Cardiac septum (tissue), 1 donor: Measurements from ENCODE around the gene PANX2. TPM values are rescaled to one million over a fixed set of nuclear protein-coding genes. Genes with fewer than 3 reads are reported as not detected.
"Not testable (repeated sequence)": the region's sequence is repeated elsewhere in the genome, so short reads cannot be mapped to it uniquely, and the experiment has no call there.

Experiments
- DNase-seq: peaks from one replicate; pipeline ENCODE4 v3.0.0-alpha.2; 2020; ENCODE audit warnings: low spot score
- intact Hi-C: fragments of 100-400 bp; cut with DNase I; formaldehyde crosslinking; loops from one replicate; pipeline ENCODE4 v1.14.0; 2022
- long read RNA-seq: library from polyadenylated mRNA; unstranded; transcript quantifications from one replicate; pipeline ENCODE4 v2.0.0, GENCODE V29; 2021
- total RNA-seq: library from RNA; stranded (reverse); fragmentation: NEBNext Ultra II Directional; extraction: Animal tissue kit (Norgen Biotek cat#: 25700); gene quantifications from one replicate; pipeline ENCODE4 v1.2.1, GENCODE V29; 2021
- donor health status: DM: no; HTN: no; CAD: no.

The PANX2 gene, protein sequence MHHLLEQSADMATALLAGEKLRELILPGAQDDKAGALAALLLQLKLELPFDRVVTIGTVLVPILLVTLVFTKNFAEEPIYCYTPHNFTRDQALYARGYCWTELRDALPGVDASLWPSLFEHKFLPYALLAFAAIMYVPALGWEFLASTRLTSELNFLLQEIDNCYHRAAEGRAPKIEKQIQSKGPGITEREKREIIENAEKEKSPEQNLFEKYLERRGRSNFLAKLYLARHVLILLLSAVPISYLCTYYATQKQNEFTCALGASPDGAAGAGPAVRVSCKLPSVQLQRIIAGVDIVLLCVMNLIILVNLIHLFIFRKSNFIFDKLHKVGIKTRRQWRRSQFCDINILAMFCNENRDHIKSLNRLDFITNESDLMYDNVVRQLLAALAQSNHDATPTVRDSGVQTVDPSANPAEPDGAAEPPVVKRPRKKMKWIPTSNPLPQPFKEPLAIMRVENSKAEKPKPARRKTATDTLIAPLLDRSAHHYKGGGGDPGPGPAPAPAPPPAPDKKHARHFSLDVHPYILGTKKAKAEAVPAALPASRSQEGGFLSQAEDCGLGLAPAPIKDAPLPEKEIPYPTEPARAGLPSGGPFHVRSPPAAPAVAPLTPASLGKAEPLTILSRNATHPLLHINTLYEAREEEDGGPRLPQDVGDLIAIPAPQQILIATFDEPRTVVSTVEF
- total RNA-seq = 0.30 TPM
- long read RNA-seq = 0 reads

DNA sequence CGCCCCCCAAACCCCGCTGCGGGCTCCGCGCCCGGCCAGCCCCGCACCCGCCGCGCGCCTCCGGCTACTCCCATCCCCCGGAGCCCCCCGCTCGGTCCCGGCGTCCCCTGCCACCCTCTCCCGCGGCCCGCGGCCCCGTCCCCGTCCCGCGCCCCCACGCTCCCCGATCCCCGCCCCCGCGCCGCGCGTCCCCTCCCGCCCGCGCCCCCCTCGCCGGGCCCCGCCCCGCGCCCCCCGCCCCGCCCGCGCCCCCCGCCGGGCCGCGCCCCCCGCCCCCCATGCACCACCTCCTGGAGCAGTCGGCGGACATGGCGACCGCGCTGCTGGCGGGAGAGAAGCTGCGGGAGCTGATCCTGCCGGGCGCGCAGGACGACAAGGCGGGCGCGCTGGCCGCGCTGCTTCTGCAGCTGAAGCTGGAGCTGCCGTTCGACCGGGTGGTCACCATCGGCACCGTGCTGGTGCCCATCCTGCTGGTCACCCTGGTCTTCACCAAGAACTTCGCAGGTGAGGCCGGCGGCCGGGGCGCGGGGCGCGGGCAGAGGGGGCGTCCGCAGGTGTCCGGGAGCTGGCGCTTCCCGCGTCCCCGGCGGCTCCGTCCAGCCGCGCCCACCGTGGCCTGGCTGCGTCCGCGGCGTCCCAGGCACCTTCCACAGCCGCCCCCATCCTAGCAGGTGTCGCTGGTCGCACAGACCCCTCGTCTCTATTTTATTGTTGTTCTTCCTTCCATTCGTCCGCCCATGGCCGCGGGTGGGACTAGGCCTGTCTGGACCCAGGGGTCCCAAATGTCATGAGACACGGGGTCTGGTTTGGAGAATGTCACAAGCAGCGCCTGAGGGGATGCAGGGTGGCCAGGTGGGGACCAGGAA lies at the start of gene PANX2:
Gene PANX2, plus strand, starts transcription at position 279 of the 866 bp plus-strand sequence. Its CDS starts 0 bp downstream, at position 279.
- DNase-seq = no peak
- intact Hi-C loops = no loop called here

DNA sequence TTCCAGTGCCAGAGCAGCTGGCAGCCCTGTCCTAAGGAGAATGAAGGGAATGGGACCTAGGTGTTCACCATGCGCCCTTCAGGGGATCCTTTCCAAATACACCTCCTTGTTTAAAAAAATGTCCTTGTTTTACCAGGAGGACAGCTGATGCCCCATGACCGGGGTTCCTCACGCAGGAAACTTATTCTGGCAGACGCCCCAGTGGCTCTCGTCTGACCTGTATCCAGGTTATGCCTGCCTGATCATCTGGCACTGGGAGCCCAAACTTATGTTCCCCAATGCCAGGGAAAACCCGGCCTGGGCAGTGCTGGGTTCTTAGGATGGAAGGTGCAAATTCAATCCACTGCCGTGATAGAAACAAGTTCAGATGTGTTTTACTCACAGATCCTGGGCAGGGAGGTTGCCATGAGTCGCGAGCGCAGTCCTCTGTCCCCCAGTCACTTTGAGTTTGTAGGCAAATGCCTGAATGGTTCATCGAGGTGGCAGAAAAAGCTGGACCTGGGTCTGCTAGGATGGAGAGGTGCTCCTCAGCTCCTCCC lies 49.3 kb upstream of the PANX2 start:
- no peak for DNase-seq
- intact Hi-C loops = loop anchor here (10.0 kb wide), 1 partner anchor 56 kb away; no protein-coding TSS in a partner anchor

DNA sequence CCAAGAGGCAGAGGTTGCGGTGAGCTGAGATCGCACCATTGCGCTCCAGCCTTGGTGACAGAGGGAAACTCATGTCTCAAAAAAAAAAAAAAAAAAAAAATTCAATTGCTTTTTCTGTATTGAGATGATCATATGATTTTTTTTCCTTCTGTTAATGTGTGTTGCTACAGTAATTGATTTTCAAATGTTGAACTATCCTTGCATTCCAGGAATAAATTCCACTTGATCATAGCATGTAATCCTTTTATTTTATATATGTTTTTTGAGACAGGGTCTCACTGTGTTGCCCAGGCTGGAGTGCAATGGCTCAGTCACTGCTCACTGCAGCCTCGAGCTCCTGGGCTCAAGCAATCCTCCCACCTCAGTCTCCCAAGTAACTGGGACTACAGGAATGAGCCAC lies 47.4 kb upstream of the PANX2 start:
- intact Hi-C loops = loop anchor here (10.0 kb wide), 1 partner anchor 58 kb away; no protein-coding TSS in a partner anchor
- DNase-seq = no peak

DNA sequence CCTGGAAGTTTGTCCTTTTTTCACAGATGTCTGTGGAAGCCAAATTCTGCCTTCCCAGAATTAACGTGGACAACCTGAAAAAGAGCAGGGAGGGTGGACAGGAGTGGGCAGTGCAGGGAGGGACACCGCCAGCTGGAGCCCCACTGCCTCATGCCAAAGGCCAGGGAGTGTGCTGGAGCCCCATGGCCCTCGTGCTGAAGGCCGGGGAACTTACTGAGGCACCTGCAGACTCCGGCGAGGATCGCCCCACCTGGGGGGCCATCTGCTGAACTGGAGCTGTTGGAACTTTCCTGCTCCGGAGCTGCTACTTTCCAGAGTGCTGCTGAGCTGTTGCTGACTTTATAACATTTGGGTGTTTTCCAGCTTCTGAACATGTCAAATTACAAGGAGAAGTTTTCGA lies 45.5 kb upstream of the PANX2 start:
- DNase-seq = no peak
- intact Hi-C loops = loop anchor here (10.0 kb wide), 1 partner anchor 60 kb away; no protein-coding TSS in a partner anchor

DNA sequence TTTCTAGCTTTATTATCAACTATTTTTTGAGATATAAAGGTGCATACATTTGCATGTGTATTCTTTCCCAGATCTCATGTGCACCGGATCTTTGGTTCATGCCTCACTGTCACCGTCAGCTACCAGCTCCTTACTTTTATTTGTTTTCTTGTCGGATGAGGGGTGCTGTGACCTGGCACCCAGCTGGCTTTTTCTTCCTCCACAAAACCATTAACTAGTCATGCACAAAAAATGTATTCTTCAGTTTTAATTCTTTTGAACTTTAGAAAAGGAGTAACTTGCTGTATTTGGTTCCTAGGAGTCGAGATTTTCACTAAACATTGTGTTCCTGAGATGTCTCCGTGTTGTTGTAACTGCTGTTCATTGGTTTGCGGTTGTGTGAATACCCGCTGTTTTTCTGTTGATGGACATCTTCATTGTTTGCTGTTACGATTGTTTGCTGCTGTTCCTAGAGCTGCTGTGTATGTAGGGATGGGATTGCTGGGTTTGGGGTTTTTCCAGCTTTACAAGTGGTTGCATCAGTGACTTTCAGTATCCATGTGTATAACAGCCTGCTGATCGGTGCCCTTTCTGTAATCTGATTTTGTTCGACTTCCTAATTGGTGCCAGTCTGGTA lies 41.3 kb upstream of the PANX2 start:
- no peak for DNase-seq
- intact Hi-C loops = loop anchor here (10.0 kb wide), 1 partner anchor 64 kb away; no protein-coding TSS in a partner anchor

DNA sequence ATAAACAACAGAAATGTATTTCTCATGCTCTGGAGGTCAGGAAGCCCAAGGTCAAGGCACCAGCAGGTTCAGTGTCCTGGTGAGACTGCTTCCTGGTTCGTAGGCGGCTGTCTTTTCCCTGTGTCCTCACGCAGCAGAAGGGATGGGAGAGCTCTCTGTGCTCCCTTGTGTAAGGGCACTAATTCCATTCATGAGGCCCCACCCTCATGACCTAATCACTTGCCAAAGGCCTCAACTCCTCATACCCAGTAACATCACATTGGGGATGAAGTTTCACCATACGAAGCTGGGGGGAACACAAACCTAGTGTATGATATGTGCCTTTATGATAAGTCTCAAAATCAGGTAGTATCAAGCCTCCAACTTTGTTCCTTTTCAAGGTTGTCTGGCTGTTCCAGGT lies 38.6 kb upstream of the PANX2 start:
- intact Hi-C loops = no loop called here
- no peak for DNase-seq

DNA sequence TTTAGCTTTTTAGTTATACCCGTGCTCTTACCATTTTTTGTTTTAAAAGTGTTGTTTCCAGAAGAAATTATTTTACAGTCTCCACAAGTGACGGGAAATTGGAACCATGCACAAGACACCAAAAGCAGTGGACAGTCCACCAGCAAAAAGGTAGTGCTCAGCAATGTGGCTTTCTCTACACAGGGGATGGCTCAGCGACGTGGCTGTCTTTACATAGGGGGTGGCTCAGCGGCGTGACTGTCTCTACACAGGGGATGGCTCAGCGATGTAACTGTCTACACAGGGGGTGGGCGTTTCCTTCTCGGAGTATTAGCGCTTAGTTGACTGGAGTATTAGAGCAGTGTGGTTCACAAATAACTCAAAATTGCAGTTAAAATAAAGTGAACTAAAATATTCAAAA lies 36.0 kb upstream of the PANX2 start:
- no peak for DNase-seq
- intact Hi-C loops = no loop called here

DNA sequence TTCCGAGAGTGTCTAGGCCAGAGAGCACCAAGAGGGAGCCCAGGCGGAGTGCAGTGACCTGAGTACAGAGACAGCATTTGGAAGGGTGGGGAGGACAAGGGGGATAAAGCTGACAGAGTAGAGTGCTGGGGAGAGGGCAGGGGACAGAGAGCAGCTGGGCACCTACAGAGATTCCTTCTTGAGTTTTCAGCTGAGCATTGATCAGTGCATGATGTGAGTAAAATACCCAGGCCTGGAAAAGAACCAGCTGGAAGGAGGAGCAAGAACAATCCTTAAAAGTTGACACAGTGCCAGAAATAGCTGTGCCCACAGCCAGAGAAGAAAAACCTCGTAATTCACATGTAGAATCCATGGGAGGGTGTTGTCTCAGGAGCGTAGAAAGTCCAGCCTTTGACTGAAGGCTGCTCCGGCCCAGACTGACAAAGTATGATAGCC lies 33.9 kb upstream of the PANX2 start:
- no peak for DNase-seq
- intact Hi-C loops = no loop called here

DNA sequence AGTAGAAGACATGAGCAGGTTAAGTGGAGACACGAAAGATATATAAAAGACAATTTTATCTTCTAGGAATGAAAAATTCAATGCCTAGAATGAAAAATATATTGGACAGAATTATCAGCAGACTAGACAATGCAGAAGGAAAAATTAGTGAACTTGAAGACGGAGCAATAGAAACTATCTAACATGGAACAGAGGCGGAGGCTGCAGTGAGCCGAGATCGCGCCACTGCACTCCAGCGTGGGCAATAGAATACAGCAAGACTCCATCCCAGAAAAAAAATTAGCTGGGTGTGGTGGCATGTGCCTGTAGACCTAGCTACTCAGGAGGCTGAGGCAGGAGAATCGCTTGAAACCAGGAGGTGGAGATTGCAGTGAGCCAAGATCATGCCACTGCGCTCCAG lies 33.3 kb upstream of the PANX2 start:
- intact Hi-C loops, DNase-seq: not testable (repeated sequence)

DNA sequence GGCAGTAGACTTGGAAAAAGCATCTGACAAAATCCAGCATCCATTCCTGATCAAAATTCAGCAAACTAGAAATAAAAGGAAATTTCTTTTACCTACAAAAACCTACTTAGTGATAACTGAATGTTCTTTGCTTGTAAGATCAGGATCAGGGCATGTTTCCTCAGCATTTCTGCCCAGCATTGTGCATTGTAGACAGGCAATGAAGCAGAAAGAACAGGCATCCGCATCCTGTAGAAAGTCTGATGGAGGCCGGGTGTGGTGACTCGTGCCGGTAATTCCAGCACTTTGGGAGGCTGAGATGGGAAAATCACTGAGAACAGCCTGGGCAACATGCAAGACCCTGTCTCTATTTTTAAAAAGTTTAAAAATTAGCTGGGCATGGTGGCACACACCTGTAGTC lies 32.5 kb upstream of the PANX2 start:
- no peak for DNase-seq
- intact Hi-C loops = no loop called here

DNA sequence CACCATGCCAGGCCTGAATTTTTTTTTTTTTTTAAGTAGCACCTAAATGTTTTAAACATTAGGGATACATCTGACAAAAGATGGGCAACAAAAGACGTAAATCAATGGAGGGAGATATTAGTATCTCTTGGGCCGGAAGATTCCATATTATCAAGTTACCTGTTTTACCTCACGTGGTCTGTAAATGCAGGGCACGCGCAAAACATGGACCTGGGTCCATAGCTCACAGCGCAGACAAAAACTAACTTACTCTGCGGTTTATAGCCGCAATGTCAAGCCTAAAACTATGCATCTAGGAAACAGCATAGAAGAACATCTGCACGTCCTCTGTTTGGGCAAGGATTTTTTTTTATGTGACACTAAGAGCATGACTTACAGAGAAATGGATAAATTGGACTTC lies 31.5 kb upstream of the PANX2 start:
- DNase-seq = no peak
- intact Hi-C loops = no loop called here

DNA sequence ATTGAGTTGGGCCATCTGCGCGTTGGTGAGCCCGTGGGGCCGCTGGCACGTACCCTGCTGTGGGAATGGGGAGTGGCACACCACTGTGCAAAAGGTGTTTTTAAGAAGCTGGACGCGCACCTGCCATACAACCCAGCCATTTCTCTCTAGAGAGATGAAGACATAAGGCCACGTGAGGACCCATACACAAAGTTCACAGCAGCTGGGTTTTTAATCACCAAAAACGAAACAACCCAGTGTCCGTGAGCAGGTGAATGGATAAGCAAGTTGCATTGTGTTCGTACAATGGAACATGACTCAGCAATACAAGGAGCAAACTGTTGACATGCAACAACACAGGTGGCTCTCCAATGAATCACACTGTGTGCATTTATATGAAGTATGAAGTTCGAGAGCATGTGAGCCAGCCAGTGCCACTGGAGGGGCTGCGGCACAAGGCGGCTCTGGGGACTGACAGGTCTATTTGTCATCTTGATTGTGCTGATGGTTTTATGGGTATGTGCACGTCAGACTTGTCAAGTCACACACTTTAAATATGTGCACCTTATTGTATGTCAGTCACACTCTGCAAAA lies 30.6 kb upstream of the PANX2 start:
- no peak for DNase-seq
- intact Hi-C loops = no loop called here

DNA sequence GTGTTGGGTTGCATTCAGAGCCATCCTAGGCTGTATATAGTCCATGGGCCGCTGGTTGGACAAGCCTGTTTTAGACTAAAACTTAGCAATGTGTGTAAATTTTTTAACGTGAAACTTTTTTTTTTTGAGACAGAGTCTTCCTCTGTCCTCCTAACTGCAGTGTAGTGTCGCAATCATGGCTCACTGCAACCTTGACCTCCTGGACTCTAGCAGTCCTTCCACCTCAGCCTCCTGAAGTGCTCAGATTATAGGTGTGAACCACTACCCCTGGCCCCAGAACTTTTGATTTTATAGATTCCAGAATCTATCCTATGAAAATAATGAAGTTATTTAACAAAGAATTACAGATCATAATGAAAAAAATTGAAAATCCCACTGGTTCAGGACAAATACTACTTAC lies 29.9 kb upstream of the PANX2 start:
- intact Hi-C loops = no loop called here
- DNase-seq = no peak

DNA sequence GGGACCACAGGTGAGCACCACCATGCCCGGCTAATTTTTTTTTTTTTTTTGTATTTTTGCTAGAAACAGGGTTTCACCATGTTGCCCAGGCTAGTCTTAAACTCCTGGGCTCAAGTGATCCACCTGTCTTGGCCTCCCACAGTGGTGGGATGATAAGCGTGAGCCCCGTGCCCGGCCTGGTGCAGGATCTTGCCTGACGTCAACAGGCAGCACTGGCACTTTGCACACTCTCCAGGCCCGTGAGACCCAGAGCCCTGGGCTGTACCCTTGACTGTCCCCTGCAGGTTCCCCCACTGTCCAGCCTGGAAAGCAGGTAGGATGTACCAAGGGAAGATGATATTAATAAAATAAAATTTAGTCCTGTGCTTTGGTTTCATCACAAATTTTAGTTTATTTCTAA lies 29.1 kb upstream of the PANX2 start:
- DNase-seq = no peak
- intact Hi-C loops = no loop called here

DNA sequence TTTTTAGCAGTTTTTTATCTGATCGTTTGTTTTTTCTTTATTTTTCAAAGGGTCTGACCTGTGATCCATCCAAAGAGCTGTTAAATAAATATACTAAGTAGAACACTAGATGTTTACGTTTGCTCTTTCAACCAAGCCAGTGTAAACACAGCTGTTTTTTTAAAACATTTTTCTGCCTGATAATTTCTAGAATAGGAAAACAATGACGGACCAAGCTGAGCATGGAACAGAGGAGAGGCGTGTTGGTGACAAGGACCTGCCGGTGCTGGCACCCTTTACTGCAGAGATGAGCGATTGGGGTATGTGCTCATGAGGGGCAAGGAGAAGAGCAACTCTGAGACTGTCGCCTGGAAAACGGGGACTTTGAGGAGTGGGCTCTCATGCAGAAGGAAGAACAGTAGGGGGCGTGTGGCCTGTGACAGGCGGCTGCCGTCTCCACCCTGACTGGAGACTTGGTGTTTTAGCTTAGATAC lies 28.6 kb upstream of the PANX2 start:
- intact Hi-C loops = no loop called here
- no peak for DNase-seq

DNA sequence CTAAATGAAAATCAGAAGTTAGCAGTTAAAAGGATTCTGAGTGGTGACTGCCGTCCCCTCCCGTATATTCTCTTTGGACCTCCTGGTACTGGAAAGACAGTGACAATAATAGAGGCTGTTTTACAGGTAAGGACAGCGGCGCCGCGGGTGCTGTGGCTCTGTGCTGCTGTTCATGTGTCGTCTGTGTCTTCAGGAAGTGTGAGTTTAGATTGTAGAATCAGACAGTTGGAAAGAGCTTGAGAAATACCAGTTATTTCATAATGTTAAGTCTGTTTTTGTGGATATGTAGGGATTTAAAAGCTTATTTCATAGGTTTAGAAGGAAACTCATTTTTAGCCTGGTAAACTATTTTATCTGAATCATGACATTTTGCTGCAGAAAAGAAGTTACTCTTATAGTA lies 27.4 kb upstream of the PANX2 start:
- DNase-seq = no peak
- intact Hi-C loops = no loop called here

DNA sequence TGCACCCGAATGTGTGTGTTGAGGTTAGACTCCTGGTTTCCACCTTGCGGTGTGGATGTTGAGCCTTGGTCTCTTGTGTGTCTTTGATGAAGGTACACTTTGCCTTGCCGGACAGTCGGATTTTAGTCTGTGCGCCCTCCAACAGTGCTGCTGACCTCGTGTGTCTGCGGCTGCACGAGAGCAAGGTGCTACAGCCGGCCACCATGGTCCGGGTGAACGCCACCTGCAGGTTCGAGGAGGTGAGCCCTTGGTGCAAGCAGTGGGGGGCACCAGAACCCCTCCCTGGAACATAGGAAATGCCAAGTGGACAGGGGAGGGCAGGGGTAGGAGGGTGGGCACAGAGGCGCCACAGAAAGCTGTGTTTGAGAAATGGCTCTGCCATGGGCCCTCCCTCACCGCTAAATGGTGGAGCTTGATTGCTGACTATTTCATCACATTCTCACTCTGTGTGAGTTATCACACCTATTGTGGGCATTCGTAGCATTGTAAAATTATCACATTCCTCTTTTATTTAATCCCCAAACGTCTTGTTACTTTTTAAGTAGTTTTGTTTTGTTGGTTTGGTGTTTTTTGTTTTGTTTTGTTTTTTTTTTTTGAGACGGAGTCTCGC lies 26.4 kb upstream of the PANX2 start:
- no peak for DNase-seq
- intact Hi-C loops = no loop called here

DNA sequence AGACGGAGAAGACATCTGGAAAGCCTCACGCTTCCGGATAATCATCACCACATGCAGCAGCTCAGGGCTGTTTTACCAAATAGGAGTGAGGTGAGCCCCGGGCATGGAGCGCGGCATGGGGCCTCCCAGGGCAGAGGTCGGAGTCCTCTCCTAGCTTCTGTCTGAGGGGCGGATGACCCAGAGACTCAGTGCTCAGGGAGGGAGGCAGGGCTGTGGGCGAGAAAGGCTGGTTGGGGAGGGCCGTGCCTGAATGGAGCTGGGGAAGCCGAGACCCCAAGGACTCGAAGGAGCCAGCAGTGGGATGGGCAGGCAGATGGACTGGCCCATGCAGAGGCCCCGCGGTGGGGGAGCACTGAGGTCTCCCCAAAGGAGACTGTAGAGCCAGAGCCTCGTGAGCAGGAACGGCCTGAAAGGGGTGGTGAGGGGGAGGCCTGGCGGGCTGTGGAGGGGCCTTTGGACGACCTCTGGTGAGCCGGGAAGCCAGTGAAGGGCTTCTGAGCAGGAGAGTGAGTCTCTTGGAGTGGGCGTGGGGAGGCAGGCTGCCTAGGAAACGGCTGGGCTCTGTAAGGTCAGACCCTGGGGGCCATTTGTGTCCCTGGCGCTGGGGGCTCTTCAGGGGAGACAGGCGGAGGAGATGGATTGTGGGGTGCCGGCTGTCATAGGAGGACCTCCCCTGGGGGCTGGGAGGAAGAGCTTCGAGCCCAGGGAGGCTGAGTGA lies 24.7 kb upstream of the PANX2 start:
- intact Hi-C loops = no loop called here
- DNase-seq = no peak
